HEK293 (cell line): ENCODE data around the gene UGGT1.

ENCODE experiments used
- CTCF ChIA-PET: fragments of 350-600 bp; formaldehyde crosslinking; extraction: SDS; loops from one replicate; lab custom pipeline; 2021; ENCODE audit warnings: antibody characterized with exemption; lab: Yijun Ruan, JAX
- POLR2A ChIA-PET: fragments of 300-600 bp; formaldehyde crosslinking; extraction: SDS; loops from one replicate; lab custom pipeline; 2020; ENCODE audit warnings: antibody characterized with exemption, inconsistent platforms; lab: Yijun Ruan, JAX
- H3K27ac ChIP-seq: fragments of 200-500 bp; sonication (Bioruptor generic); 2 replicates; pipeline ENCODE4 v1.5.1; 2014; ENCODE audit warnings: low read depth, low read length, control low read depth, inconsistent platforms; ENCODE audit errors: extremely low read depth
- H3K36me3 ChIP-seq, 2 experiments: fragments of 200-500 bp in 1 of 2; sonication (Bioruptor generic) in 1 of 2; 1 replicate in 1 of 2; 2 replicates in 1 of 2; pipeline ENCODE4 v1.5.1; 2014 to 2017; ENCODE audit warnings: inconsistent platforms in 2 of 2, low read length in 2 of 2; ENCODE audit not compliant: control insufficient read depth in 2 of 2, insufficient read depth in 1 of 2
- H3K4me1 ChIP-seq: fragments of 200-500 bp; sonication (Bioruptor generic); 2 replicates; pipeline ENCODE4 v1.5.1; 2014; ENCODE audit warnings: mild to moderate bottlenecking, low read length, inconsistent platforms; ENCODE audit not compliant: control insufficient read depth, insufficient read depth
- H3K4me3 ChIP-seq: 2 replicates; pipeline ENCODE4 v1.5.1; 2011; ENCODE audit warnings: low read depth, mild to moderate bottlenecking, control low read depth, low read length, moderate library complexity
- H3K9me3 ChIP-seq: fragments of 200-500 bp; sonication (Bioruptor generic); 2 replicates; pipeline ENCODE4 v1.5.1; 2014; ENCODE audit warnings: low read depth, low read length, inconsistent platforms; ENCODE audit not compliant: control insufficient read depth, insufficient read depth
- GLI4 ChIP-seq: fragments of 450-650 bp; formaldehyde crosslinking; IDR thresholded peaks from 2 replicates; pipeline ENCODE4 v1.5.1; 2016; ENCODE audit warnings: missing biosample characterization, missing genetic modification characterization
- KLF1 ChIP-seq: fragments of 450-650 bp; formaldehyde crosslinking; IDR thresholded peaks from 2 replicates; pipeline ENCODE4 v1.5.1; 2016; ENCODE audit warnings: missing biosample characterization, missing genetic modification characterization
- KLF7 ChIP-seq: fragments of 450-650 bp; formaldehyde crosslinking; IDR thresholded peaks from 2 replicates; pipeline ENCODE4 v1.5.1; 2016; ENCODE audit warnings: missing biosample characterization, missing genetic modification characterization, borderline replicate concordance
- KLF9 ChIP-seq: fragments of 450-650 bp; formaldehyde crosslinking; IDR thresholded peaks from 2 replicates; pipeline ENCODE4 v1.5.1; 2016; ENCODE audit warnings: missing biosample characterization, missing genetic modification characterization, low read depth
- MYNN ChIP-seq: fragments of 450-650 bp; formaldehyde crosslinking; IDR thresholded peaks from 2 replicates; pipeline ENCODE4 v1.5.1; 2016; ENCODE audit warnings: missing biosample characterization, missing genetic modification characterization, borderline replicate concordance
- SP7 ChIP-seq: fragments of 450-650 bp; formaldehyde crosslinking; IDR thresholded peaks from 2 replicates; pipeline ENCODE4 v1.5.1; 2016; ENCODE audit warnings: missing biosample characterization, missing genetic modification characterization
- WT1 ChIP-seq: fragments of 450-650 bp; formaldehyde crosslinking; IDR thresholded peaks from 2 replicates; pipeline ENCODE4 v1.5.1; 2016; ENCODE audit warnings: missing biosample characterization, missing genetic modification characterization
- ZBTB49 ChIP-seq: fragments of 450-650 bp; formaldehyde crosslinking; IDR thresholded peaks from 2 replicates; pipeline ENCODE4 v1.5.1; 2016; ENCODE audit warnings: missing biosample characterization, missing genetic modification characterization, low read depth
- ZNF121 ChIP-seq: fragments of 450-650 bp; formaldehyde crosslinking; IDR thresholded peaks from 2 replicates; pipeline ENCODE4 v1.5.1; 2016; ENCODE audit warnings: missing biosample characterization, missing genetic modification characterization
- ZNF184 ChIP-seq: fragments of 450-650 bp; IDR thresholded peaks from 2 replicates; pipeline ENCODE4 v1.5.1; 2018; ENCODE audit warnings: missing biosample characterization, mild to moderate bottlenecking, missing genetic modification characterization
- ZNF24 ChIP-seq: fragments of 450-650 bp; formaldehyde crosslinking; IDR thresholded peaks from 2 replicates; pipeline ENCODE4 v1.5.1; 2016; ENCODE audit warnings: missing biosample characterization, missing genetic modification characterization
- ZNF26 ChIP-seq: fragments of 450-650 bp; formaldehyde crosslinking; IDR thresholded peaks from 2 replicates; pipeline ENCODE4 v1.5.1; 2016; ENCODE audit warnings: missing biosample characterization, missing genetic modification characterization
- ZNF335 ChIP-seq: fragments of 450-650 bp; formaldehyde crosslinking; conservative IDR thresholded peaks from 2 replicates; pipeline ENCODE4 v1.5.1; 2016; ENCODE audit warnings: missing biosample characterization, missing genetic modification characterization
- ZNF394 ChIP-seq: fragments of 450-650 bp; formaldehyde crosslinking; IDR thresholded peaks from 2 replicates; pipeline ENCODE4 v1.5.1; 2016; ENCODE audit warnings: missing biosample characterization, missing genetic modification characterization, mild to moderate bottlenecking, moderate library complexity, borderline replicate concordance
- ZNF501 ChIP-seq: fragments of 450-650 bp; formaldehyde crosslinking; IDR thresholded peaks from 2 replicates; pipeline ENCODE4 v1.5.1; 2016; ENCODE audit warnings: missing biosample characterization, missing genetic modification characterization
- ZNF621 ChIP-seq: fragments of 450-650 bp; formaldehyde crosslinking; IDR thresholded peaks from 2 replicates; pipeline ENCODE4 v1.5.1; 2017; ENCODE audit warnings: missing biosample characterization, missing genetic modification characterization
- TF ChIP-seq, protein P1 (sequence below): fragments of 450-650 bp; formaldehyde crosslinking; IDR thresholded peaks from 2 replicates; pipeline ENCODE4; 2016; ENCODE audit warnings: missing biosample characterization, missing genetic modification characterization
- TF ChIP-seq, protein P2 (sequence below): fragments of 450-650 bp; formaldehyde crosslinking; IDR thresholded peaks from 2 replicates; pipeline ENCODE4 v1.5.1; 2016; ENCODE audit warnings: missing biosample characterization, missing genetic modification characterization, low read depth

The UGGT1 gene

DNA sequence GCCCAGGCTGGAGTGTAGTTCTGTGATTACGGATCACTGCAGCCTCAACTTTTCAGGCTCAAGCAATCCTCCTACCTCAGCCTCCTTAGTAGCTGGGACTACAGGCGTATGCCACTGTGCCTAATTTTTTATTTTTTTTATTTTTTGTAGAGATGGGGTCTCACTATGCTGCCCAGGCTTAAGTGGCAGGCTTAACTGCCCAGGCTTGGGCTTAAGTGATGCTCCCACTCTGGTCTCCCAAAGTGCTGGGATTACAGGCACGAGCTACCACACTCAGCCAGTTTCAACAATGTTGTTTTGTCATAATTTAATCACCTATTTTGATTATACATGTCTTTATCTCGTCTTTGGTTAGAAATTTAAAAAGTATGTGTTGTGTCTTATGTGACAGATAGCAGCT, 18.2 kb downstream of the UGGT1 start:
- Histone ChIP-seq H3K36me3 (peaks cover 36 to 48% of the 10 kb centered on the region in 2 experiments), H3K4me1 (no peaks in the 10 kb centered on the region), H3K27ac (no peak overlapping the region), H3K4me3 (no peak overlapping the region), H3K9me3 (no peaks in the 10 kb centered on the region)
- TF ChIP-seq ZNF121 (tag by site-specific recombination) (peak; percentile 73), ZNF184 (no peak)
- POLR2A ChIA-PET, result no interaction called here
- CTCF ChIA-PET, result no interaction called here

- Histone ChIP-seq H3K4me1 (no peaks in the 10 kb centered on the region), H3K27ac (no peak overlapping the region), H3K9me3 (no peaks in the 10 kb centered on the region), H3K4me3 (no peak overlapping the region), H3K36me3 (peaks cover 62 to 78% of the 10 kb centered on the region in 2 experiments)
- ChIA-PET CTCF (no interaction called here), POLR2A (no interaction called here)
- TF ChIP-seq WT1 (tag by site-specific recombination) (no peak), KLF9 (tag by site-specific recombination) (no peak), ZNF24 (tag by site-specific recombination) (no peak), ZNF335 (tag by site-specific recombination) (no peak)
- TF ChIP-seq, protein P1, sequence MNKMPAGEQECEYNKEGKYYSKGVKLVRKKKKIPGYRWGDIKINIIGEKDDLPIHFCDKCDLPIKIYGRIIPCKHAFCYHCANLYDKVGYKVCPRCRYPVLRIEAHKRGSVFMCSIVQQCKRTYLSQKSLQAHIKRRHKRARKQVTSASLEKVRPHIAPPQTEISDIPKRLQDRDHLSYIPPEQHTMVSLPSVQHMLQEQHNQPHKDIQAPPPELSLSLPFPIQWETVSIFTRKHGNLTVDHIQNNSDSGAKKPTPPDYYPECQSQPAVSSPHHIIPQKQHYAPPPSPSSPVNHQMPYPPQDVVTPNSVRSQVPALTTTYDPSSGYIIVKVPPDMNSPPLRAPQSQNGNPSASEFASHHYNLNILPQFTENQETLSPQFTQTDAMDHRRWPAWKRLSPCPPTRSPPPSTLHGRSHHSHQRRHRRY (tag by site-specific recombination), result no peak
These were observed 25.1 kb downstream of the UGGT1 start for GRCh38 chr2:128115921-128116623.

DNA sequence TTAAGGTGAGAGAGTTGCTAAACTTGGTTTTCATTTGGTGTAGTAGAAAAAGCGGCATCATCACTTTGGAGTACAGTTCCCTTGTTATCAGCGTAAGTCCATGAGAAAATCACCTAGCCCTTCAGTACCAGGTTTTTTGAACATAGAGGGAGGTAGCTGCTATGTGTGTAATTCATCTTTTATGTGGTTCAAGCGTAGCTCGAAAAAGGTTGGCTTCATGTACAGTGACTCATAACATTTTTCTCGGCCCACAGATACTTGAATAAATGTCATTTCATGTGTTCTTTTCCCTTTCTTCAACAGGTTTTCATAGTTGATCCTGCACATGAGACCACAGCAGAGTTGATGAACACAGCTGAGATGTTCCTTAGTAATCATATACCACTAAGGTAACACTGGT, 43.6 kb downstream of the UGGT1 start:
- Histone ChIP-seq H3K4me1 (no peaks in the 10 kb centered on the region), H3K9me3 (no peaks in the 10 kb centered on the region), H3K27ac (no peak overlapping the region), H3K4me3 (no peak overlapping the region), H3K36me3 (peaks cover 66 to 90% of the 10 kb centered on the region in 2 experiments)
- POLR2A ChIA-PET, result no interaction called here
- CTCF ChIA-PET, result no interaction called here
- no peak for TF ChIP-seq SP7 (tag by site-specific recombination)
- TF ChIP-seq MYNN, result no peak
- no peak for TF ChIP-seq ZNF394
- no peak for TF ChIP-seq ZBTB49 (tag by site-specific recombination)
- no peak for TF ChIP-seq KLF1 (tag by site-specific recombination)
- no peak for TF ChIP-seq ZNF621 (tag by site-specific recombination)
- TF ChIP-seq, protein P2, sequence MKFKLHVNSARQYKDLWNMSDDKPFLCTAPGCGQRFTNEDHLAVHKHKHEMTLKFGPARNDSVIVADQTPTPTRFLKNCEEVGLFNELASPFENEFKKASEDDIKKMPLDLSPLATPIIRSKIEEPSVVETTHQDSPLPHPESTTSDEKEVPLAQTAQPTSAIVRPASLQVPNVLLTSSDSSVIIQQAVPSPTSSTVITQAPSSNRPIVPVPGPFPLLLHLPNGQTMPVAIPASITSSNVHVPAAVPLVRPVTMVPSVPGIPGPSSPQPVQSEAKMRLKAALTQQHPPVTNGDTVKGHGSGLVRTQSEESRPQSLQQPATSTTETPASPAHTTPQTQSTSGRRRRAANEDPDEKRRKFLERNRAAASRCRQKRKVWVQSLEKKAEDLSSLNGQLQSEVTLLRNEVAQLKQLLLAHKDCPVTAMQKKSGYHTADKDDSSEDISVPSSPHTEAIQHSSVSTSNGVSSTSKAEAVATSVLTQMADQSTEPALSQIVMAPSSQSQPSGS (tag by site-specific recombination), result no peak
- TF ChIP-seq GLI4 (tag by site-specific recombination), result no peak
- TF ChIP-seq KLF7, result no peak
- no peak for TF ChIP-seq ZNF26
- no peak for TF ChIP-seq ZNF501
